K562 (cell line): ENCODE data around the gene PSMB2.

Experiments used
- ETV6 ChIP-seq, 3 experiments: fragments of 150-350 bp in 1 of 3; sonication (generic) in 1 of 3; formaldehyde crosslinking in 1 of 3; IDR thresholded peaks; 2 replicates each; pipeline versions ENCODE4 v1.6.1 to v1.8.0; 2014 to 2022; ENCODE audit warnings: borderline replicate concordance in 2 of 3, low read depth in 2 of 3, antibody characterized with exemption in 1 of 3, low read length in 1 of 3, mild to moderate bottlenecking in 1 of 3, missing genetic modification reagents in 1 of 3
- EZH2 ChIP-seq: IDR thresholded peaks from 2 replicates; pipeline ENCODE4 v1.6.1; 2012; ENCODE audit warnings: low read depth, mild to moderate bottlenecking, inconsistent platforms, low read length, borderline replicate concordance
- GATA2 ChIP-seq: sonication (generic); formaldehyde crosslinking; IDR thresholded peaks from 2 replicates; pipeline ENCODE4 v1.4.0; 2020; ENCODE audit warnings: mild to moderate bottlenecking, missing genetic modification reagents
- HNRNPLL ChIP-seq: fragments of 200-400 bp; formaldehyde crosslinking; IDR thresholded peaks from 2 replicates; pipeline ENCODE4 v1.6.1; 2017; ENCODE audit warnings: low read length, low read depth, mild to moderate bottlenecking; ENCODE audit not compliant: poor library complexity, severe bottlenecking
- HNRNPUL1 ChIP-seq: fragments of 200-400 bp; formaldehyde crosslinking; IDR thresholded peaks from 2 replicates; pipeline ENCODE4 v1.6.1; 2017; ENCODE audit warnings: low read length
- NFYB ChIP-seq: IDR thresholded peaks from 2 replicates; pipeline ENCODE4 v1.6.1; 2011; ENCODE audit warnings: mild to moderate bottlenecking, moderate library complexity; ENCODE audit not compliant: insufficient read length; ENCODE audit errors: extremely low read depth
- POLR2A ChIP-seq: fragments of 450-650 bp; conservative IDR thresholded peaks from 2 replicates; pipeline ENCODE4 v1.6.1; 2016
- SMAD3 ChIP-seq: fragments of 450-650 bp; formaldehyde crosslinking; conservative IDR thresholded peaks from 2 replicates; pipeline ENCODE4 v1.4.0; 2020; ENCODE audit warnings: mild to moderate bottlenecking
- TCF7L2 ChIP-seq: fragments of 150-350 bp; IDR thresholded peaks from 2 replicates; pipeline ENCODE4 v1.6.1; 2016; ENCODE audit warnings: low read depth, mild to moderate bottlenecking, low read length, moderate library complexity
- TF ChIP-seq, protein P1 (sequence below): sonication (generic); formaldehyde crosslinking; IDR thresholded peaks from 2 replicates; pipeline ENCODE4 v1.8.1; 2022; ENCODE audit warnings: missing genetic modification reagents
- TF ChIP-seq, protein P2 (sequence below), 3 experiments: IDR thresholded peaks in 2 of 3; conservative IDR thresholded peaks in 1 of 3; 2 replicates each; pipeline ENCODE4 v1.5.1; 2011 to 2012; ENCODE audit warnings: low read length in 3 of 3, mild to moderate bottlenecking in 3 of 3, control low read depth in 2 of 3, improper control_type of control experiment in 1 of 3, inconsistent platforms in 1 of 3, low read depth in 1 of 3, mixed read lengths in 1 of 3, moderate library complexity in 1 of 3; ENCODE audit not compliant: insufficient read depth in 2 of 3
- TF ChIP-seq, protein P3 (sequence below), 2 experiments: fragments of 450-650 bp; formaldehyde crosslinking in 1 of 2; IDR thresholded peaks; 2 replicates each; pipeline versions ENCODE4 v1.4.0 to v1.6.1; 2014 to 2020; ENCODE audit warnings: mild to moderate bottlenecking in 2 of 2, borderline replicate concordance in 1 of 2, low read depth in 1 of 2
- TF ChIP-seq, protein P4 (sequence below): sonication (generic); formaldehyde crosslinking; IDR thresholded peaks from 2 replicates; pipeline ENCODE4 v1.8.0; 2022; ENCODE audit warnings: missing genetic modification reagents, mild to moderate bottlenecking, borderline replicate concordance
- TF ChIP-seq, protein P5 (sequence below): fragments of 450-650 bp; IDR thresholded peaks from 2 replicates; pipeline ENCODE4 v1.6.1; 2014; ENCODE audit warnings: low read depth, mild to moderate bottlenecking, moderate library complexity, borderline replicate concordance

DNA sequence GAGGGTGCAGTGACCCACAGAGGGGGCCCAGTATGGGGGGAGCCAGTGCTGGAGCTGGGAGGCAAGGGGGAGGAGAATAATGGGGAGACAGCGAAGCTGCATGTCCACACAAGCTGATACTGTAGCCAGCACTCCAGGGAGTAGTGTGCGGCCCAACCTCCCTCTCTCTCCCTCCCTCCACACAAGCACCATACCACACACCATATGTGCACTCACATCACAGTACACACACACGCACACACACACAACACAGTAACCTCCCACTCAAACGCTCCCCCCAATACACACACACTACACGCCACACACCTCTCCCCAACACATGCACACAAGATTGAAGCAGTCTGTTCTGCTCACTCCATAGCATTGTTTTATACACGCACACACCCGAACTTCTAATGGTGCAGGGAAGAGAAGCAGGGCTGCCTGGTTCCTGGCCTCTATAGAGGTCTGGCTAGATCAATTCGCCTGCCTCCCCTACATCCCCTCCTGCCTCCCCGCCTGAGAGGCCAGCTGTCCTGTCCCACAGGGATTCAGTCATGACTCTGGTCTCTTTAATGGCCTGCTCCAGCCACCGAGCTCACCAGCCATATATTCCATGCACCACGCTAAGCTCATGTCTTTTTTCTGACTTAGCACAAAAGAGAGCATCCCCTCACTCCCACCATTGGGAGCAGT lies 79.9 kb downstream of the PSMB2 start:
- TF ChIP-seq GATA2 (CRISPR knock-in tag) (no peak), NFYB (no peak), EZH2 (no peak), TCF7L2 (no peak), HNRNPUL1 (no peak), SMAD3 (CRISPR knock-in tag) (no peak), ETV6 (IDR thresholded peaks at IDR 0.05; ENCODE audit: borderline replicate concordance in 1 of 2, low read depth in 2 of 2, low read length in 1 of 2) (no peak), ETV6 (CRISPR knock-in tag; IDR thresholded peaks at IDR 0.05; ENCODE audit: borderline replicate concordance) (no peak), POLR2A (no peak), HNRNPLL (no peak)
- TF ChIP-seq, protein P1, sequence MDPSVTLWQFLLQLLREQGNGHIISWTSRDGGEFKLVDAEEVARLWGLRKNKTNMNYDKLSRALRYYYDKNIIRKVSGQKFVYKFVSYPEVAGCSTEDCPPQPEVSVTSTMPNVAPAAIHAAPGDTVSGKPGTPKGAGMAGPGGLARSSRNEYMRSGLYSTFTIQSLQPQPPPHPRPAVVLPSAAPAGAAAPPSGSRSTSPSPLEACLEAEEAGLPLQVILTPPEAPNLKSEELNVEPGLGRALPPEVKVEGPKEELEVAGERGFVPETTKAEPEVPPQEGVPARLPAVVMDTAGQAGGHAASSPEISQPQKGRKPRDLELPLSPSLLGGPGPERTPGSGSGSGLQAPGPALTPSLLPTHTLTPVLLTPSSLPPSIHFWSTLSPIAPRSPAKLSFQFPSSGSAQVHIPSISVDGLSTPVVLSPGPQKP (CRISPR knock-in tag): no peak
- TF ChIP-seq, protein P2, sequence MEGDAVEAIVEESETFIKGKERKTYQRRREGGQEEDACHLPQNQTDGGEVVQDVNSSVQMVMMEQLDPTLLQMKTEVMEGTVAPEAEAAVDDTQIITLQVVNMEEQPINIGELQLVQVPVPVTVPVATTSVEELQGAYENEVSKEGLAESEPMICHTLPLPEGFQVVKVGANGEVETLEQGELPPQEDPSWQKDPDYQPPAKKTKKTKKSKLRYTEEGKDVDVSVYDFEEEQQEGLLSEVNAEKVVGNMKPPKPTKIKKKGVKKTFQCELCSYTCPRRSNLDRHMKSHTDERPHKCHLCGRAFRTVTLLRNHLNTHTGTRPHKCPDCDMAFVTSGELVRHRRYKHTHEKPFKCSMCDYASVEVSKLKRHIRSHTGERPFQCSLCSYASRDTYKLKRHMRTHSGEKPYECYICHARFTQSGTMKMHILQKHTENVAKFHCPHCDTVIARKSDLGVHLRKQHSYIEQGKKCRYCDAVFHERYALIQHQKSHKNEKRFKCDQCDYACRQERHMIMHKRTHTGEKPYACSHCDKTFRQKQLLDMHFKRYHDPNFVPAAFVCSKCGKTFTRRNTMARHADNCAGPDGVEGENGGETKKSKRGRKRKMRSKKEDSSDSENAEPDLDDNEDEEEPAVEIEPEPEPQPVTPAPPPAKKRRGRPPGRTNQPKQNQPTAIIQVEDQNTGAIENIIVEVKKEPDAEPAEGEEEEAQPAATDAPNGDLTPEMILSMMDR (IDR thresholded peaks at IDR 0.05 in 2 of 3, conservative IDR thresholded peaks at IDR 0.05 in 1 of 3; ENCODE audit: insufficient read depth in 2 of 3, low read depth in 1 of 3, low read length in 3 of 3): no peak
- TF ChIP-seq, protein P3, sequence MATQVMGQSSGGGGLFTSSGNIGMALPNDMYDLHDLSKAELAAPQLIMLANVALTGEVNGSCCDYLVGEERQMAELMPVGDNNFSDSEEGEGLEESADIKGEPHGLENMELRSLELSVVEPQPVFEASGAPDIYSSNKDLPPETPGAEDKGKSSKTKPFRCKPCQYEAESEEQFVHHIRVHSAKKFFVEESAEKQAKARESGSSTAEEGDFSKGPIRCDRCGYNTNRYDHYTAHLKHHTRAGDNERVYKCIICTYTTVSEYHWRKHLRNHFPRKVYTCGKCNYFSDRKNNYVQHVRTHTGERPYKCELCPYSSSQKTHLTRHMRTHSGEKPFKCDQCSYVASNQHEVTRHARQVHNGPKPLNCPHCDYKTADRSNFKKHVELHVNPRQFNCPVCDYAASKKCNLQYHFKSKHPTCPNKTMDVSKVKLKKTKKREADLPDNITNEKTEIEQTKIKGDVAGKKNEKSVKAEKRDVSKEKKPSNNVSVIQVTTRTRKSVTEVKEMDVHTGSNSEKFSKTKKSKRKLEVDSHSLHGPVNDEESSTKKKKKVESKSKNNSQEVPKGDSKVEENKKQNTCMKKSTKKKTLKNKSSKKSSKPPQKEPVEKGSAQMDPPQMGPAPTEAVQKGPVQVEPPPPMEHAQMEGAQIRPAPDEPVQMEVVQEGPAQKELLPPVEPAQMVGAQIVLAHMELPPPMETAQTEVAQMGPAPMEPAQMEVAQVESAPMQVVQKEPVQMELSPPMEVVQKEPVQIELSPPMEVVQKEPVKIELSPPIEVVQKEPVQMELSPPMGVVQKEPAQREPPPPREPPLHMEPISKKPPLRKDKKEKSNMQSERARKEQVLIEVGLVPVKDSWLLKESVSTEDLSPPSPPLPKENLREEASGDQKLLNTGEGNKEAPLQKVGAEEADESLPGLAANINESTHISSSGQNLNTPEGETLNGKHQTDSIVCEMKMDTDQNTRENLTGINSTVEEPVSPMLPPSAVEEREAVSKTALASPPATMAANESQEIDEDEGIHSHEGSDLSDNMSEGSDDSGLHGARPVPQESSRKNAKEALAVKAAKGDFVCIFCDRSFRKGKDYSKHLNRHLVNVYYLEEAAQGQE (IDR thresholded peaks at IDR 0.05; ENCODE audit: borderline replicate concordance): no peak
- TF ChIP-seq, protein P3 (CRISPR knock-in tag; IDR thresholded peaks at IDR 0.05; ENCODE audit: low read depth): no peak
- TF ChIP-seq, protein P4, sequence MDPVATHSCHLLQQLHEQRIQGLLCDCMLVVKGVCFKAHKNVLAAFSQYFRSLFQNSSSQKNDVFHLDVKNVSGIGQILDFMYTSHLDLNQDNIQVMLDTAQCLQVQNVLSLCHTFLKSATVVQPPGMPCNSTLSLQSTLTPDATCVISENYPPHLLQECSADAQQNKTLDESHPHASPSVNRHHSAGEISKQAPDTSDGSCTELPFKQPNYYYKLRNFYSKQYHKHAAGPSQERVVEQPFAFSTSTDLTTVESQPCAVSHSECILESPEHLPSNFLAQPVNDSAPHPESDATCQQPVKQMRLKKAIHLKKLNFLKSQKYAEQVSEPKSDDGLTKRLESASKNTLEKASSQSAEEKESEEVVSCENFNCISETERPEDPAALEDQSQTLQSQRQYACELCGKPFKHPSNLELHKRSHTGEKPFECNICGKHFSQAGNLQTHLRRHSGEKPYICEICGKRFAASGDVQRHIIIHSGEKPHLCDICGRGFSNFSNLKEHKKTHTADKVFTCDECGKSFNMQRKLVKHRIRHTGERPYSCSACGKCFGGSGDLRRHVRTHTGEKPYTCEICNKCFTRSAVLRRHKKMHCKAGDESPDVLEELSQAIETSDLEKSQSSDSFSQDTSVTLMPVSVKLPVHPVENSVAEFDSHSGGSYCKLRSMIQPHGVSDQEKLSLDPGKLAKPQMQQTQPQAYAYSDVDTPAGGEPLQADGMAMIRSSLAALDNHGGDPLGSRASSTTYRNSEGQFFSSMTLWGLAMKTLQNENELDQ (CRISPR knock-in tag): no peak
- TF ChIP-seq, protein P5, sequence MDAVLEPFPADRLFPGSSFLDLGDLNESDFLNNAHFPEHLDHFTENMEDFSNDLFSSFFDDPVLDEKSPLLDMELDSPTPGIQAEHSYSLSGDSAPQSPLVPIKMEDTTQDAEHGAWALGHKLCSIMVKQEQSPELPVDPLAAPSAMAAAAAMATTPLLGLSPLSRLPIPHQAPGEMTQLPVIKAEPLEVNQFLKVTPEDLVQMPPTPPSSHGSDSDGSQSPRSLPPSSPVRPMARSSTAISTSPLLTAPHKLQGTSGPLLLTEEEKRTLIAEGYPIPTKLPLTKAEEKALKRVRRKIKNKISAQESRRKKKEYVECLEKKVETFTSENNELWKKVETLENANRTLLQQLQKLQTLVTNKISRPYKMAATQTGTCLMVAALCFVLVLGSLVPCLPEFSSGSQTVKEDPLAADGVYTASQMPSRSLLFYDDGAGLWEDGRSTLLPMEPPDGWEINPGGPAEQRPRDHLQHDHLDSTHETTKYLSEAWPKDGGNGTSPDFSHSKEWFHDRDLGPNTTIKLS: no peak
